HepG2 (cell line): ENCODE measurements around the gene INHA. TPM values are rescaled to one million over a fixed set of nuclear protein-coding genes. Genes with fewer than 3 reads are reported as not detected.

Experiments used
- AGO1 ChIP-seq: fragments of 200-400 bp; formaldehyde crosslinking; IDR thresholded peaks from 2 replicates; pipeline ENCODE4 v1.6.1; 2017; ENCODE audit warnings: mild to moderate bottlenecking, low read depth, low read length, moderate library complexity; ENCODE audit not compliant: poor library complexity, severe bottlenecking
- CEBPG ChIP-seq: IDR thresholded peaks from 2 replicates; pipeline ENCODE4 v1.6.1; 2016
- DMAP1 ChIP-seq: IDR thresholded peaks from 2 replicates; pipeline ENCODE4 v1.6.1; 2016
- JARID2 ChIP-seq: sonication (generic); formaldehyde crosslinking; IDR thresholded peaks from 2 replicates; pipeline ENCODE4 v1.8.1; 2023; ENCODE audit warnings: missing genetic modification reagents, inconsistent platforms; ENCODE audit not compliant: insufficient replicate concordance
- NCOA5 ChIP-seq: sonication (generic); formaldehyde crosslinking; IDR thresholded peaks from 2 replicates; pipeline ENCODE4 v1.4.0; 2020; ENCODE audit warnings: missing genetic modification reagents
- NFKB2 ChIP-seq: sonication (generic); formaldehyde crosslinking; IDR thresholded peaks from 2 replicates; pipeline ENCODE4 v1.4.0; 2020; ENCODE audit warnings: missing genetic modification reagents, borderline replicate concordance
- NFKBIZ ChIP-seq: IDR thresholded peaks from 2 replicates; pipeline ENCODE4 v1.6.1; 2018; ENCODE audit warnings: missing genetic modification reagents, missing compliant biosample characterization
- PHF8 ChIP-seq: sonication (generic); formaldehyde crosslinking; IDR thresholded peaks from 2 replicates; pipeline ENCODE4 v1.5.0; 2020; ENCODE audit warnings: missing genetic modification reagents
- PRDM4 ChIP-seq: sonication (generic); formaldehyde crosslinking; IDR thresholded peaks from 2 replicates; pipeline ENCODE4 v1.9.0; 2021; ENCODE audit warnings: missing genetic modification reagents, borderline replicate concordance
- REST ChIP-seq, 2 experiments: IDR thresholded peaks; 2 replicates each; pipeline ENCODE4 v1.6.1; 2011 to 2012; ENCODE audit warnings: low read length in 2 of 2, borderline replicate concordance in 1 of 2, low read depth in 1 of 2, mild to moderate bottlenecking in 1 of 2, moderate library complexity in 1 of 2
- RFXANK ChIP-seq: IDR thresholded peaks from 2 replicates; pipeline ENCODE4 v1.6.1; 2016
- RXRA ChIP-seq: sonication (generic); formaldehyde crosslinking; IDR thresholded peaks from 2 replicates; pipeline ENCODE4 v1.5.1; 2020; ENCODE audit warnings: missing genetic modification reagents
- SMAD3 ChIP-seq: sonication (generic); formaldehyde crosslinking; IDR thresholded peaks from 2 replicates; pipeline ENCODE4 v1.4.0; 2020; ENCODE audit warnings: missing genetic modification reagents
- ZNF432 ChIP-seq: sonication (generic); formaldehyde crosslinking; IDR thresholded peaks from 2 replicates; pipeline ENCODE4 v1.5.0; 2020; ENCODE audit warnings: missing genetic modification reagents, mild to moderate bottlenecking, borderline replicate concordance
- ZNF792 ChIP-seq: IDR thresholded peaks from 2 replicates; pipeline ENCODE4 v1.6.1; 2016
- polyA plus RNA-seq, 8 experiments: library from polyadenylated mRNA; depleted of rRNA in 3 of 8; stranded (reverse) in 7 of 8; unstranded in 1 of 8; fragments of >200 nt; fragmentation: Illumina TruSeq in 4 of 8; extraction: Trizol in 4 of 8; gene quantifications; 2 replicates each; pipeline versions ENCODE4 v1.2.1 to v1.2.3, GENCODE V29; 2011 to 2016; ENCODE audit warnings: low read depth in 4 of 8, missing spikeins in 1 of 8, mixed read lengths in 1 of 8; ENCODE audit not compliant: insufficient read depth in 1 of 8
- total RNA-seq, 5 experiments: library from RNA; depleted of rRNA; stranded (reverse); fragments of >200 nt; fragmentation: Illumina TruSeq; extraction: Trizol; gene quantifications; 2 replicates each; pipeline ENCODE4 v1.2.3, GENCODE V29; 2016; ENCODE audit warnings: low read depth in 1 of 5
- TF ChIP-seq, protein P1 (sequence below): sonication (generic); formaldehyde crosslinking; IDR thresholded peaks from 2 replicates; pipeline ENCODE4 v1.8.0; 2022; ENCODE audit warnings: missing genetic modification reagents, mild to moderate bottlenecking, inconsistent platforms, borderline replicate concordance
- TF ChIP-seq, protein P2 (sequence below): sonication (generic); formaldehyde crosslinking; IDR thresholded peaks from 2 replicates; pipeline ENCODE4 v1.8.1; 2023; ENCODE audit warnings: mild to moderate bottlenecking, missing genetic modification reagents
- TF ChIP-seq, protein P3 (sequence below): sonication (generic); formaldehyde crosslinking; IDR thresholded peaks from 2 replicates; pipeline ENCODE4 v1.8.0; 2022; ENCODE audit warnings: mild to moderate bottlenecking, missing genetic modification reagents; ENCODE audit not compliant: insufficient replicate concordance

The INHA gene
- total and polyA plus RNA-seq, 2 of the 13 experiments (the other 11 are each of a cell fraction or from before 2014, with no cell fraction given) = 4.1 to 15.2 TPM

GRCh38 chr2:219576505-219577388 is 4.6 kb downstream of the INHA start (continued):
- no peak for TF ChIP-seq PRDM4 (CRISPR knock-in tag)
- TF ChIP-seq RXRA (CRISPR knock-in tag) = peak; percentile 97
- TF ChIP-seq NCOA5 (CRISPR knock-in tag) = no peak
- TF ChIP-seq PHF8 (CRISPR knock-in tag) = peak; percentile 44
- no peak for TF ChIP-seq AGO1
- TF ChIP-seq, protein P1, sequence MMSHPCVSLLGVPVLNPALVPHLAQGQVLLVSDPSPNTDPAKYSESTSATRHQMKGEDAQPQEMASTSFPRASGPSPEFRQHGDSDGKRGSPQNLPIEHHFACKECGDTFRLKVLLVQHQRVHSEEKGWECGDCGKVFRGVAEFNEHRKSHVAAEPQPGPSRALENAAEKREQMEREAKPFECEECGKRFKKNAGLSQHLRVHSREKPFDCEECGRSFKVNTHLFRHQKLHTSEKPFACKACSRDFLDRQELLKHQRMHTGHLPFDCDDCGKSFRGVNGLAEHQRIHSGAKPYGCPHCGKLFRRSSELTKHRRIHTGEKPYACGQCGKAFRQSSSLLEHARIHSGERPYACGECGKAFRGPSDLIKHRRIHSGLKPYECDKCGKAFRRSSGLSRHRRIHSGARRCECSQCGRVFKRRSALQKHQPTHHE = peak; percentile 94; the same call in 1 of the 2 replicates
- peak; percentile 83 for TF ChIP-seq CEBPG (CRISPR knock-in tag)
- TF ChIP-seq DMAP1 (CRISPR knock-in tag) = peak; percentile 89
- TF ChIP-seq JARID2 (CRISPR knock-in tag) = peak; percentile 74
- peak; percentile 75; the same call in 1 of the 2 replicates for TF ChIP-seq SMAD3
- TF ChIP-seq, protein P2, sequence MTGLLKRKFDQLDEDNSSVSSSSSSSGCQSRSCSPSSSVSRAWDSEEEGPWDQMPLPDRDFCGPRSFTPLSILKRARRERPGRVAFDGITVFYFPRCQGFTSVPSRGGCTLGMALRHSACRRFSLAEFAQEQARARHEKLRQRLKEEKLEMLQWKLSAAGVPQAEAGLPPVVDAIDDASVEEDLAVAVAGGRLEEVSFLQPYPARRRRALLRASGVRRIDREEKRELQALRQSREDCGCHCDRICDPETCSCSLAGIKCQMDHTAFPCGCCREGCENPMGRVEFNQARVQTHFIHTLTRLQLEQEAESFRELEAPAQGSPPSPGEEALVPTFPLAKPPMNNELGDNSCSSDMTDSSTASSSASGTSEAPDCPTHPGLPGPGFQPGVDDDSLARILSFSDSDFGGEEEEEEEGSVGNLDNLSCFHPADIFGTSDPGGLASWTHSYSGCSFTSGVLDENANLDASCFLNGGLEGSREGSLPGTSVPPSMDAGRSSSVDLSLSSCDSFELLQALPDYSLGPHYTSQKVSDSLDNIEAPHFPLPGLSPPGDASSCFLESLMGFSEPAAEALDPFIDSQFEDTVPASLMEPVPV (CRISPR knock-in tag) = no peak; the same call in 1 of the 2 replicates
- peak; percentile 84; the same call in 1 of the 2 replicates for TF ChIP-seq NFKBIZ (CRISPR knock-in tag)
- no peak for TF ChIP-seq ZNF432 (CRISPR knock-in tag)
- TF ChIP-seq, protein P3, sequence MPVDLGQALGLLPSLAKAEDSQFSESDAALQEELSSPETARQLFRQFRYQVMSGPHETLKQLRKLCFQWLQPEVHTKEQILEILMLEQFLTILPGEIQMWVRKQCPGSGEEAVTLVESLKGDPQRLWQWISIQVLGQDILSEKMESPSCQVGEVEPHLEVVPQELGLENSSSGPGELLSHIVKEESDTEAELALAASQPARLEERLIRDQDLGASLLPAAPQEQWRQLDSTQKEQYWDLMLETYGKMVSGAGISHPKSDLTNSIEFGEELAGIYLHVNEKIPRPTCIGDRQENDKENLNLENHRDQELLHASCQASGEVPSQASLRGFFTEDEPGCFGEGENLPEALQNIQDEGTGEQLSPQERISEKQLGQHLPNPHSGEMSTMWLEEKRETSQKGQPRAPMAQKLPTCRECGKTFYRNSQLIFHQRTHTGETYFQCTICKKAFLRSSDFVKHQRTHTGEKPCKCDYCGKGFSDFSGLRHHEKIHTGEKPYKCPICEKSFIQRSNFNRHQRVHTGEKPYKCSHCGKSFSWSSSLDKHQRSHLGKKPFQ (CRISPR knock-in tag) = peak; percentile 96
- TF ChIP-seq RFXANK (CRISPR knock-in tag) = 0 out of 2 replicates have a peak, but pooled peaks have one; percentile 57
- peak; percentile 86 for TF ChIP-seq NFKB2 (CRISPR knock-in tag)
- TF ChIP-seq REST (IDR thresholded peaks at IDR 0.05; ENCODE audit: borderline replicate concordance in 1 of 2, low read depth in 1 of 2, low read length in 2 of 2) = peak in 1 of 2 experiments; percentile 77; a peak in 2 of 4 replicates
- TF ChIP-seq ZNF792 (CRISPR knock-in tag) = peak; percentile 99
